ENCODE data around the gene STRBP. TPM values are rescaled to one million over a fixed set of nuclear protein-coding genes. Genes with fewer than 3 reads are reported as not detected.
A peak's percentile ranks its signal among the peaks of the same experiment; 100 is the strongest.

Gene STRBP
- total and polyA plus RNA-seq, 2 of the 8 experiments (the other 6 are each of a cell fraction or from before 2014, with no cell fraction given): 29.7 to 105 TPM

DNA sequence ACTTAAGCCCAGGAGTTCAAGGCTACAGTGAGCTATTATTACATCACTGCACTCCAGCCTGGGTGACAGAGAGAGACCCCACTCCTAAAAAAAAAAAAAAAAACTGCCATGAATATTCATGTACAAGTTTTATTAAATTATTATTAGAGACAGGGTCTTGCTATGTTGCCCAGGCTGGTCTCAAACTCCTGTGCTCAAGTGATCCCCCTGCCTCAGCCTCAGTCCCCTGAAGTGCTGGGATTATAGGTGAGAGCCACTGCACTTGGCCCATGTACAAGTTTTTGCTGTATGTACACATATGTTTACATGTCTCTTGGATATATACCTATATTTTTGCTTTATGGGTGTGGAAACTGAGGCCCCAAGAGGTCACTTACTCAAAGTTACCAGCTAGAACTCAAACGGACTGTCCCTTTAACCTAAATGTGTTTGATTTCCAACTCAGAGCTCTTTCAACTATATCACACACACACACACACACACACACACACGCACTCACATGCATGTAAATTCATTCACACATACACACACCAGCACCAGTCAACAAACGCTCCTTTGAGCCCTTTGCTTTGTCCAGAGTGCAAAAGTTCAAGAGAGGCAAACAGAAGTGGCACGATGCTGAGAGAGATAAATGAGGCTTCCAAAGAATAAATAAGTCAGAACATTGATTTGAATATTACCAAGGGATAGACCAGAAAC lies 42.3 kb upstream of the STRBP start:
- Histone ChIP-seq H3K9ac (replicated peaks in 1 of 4; ENCODE audit: extremely low read depth in 1 of 4, low read depth in 3 of 4, low read length in 3 of 4) (no peak overlapping the region), H3K56ac (replicated peaks; ENCODE audit: insufficient read length, low read depth, low read length) (peak overlapping the region; percentile 44), H4K20me1 (replicated peaks in 1 of 2; ENCODE audit: control insufficient read depth in 1 of 2, insufficient read depth in 2 of 2, low read length in 2 of 2) (no peaks in the 10 kb centered on the region), H4K91ac (replicated peaks; ENCODE audit: insufficient read length, low read length) (no peak overlapping the region), H3K23me2 (ENCODE audit: low read depth, low read length) (no peaks in the 10 kb centered on the region; the same call in 1 of the 2 replicates), H4K5ac (ENCODE audit: insufficient read length, low read depth, low read length) (no peak overlapping the region), H2BK20ac (ENCODE audit: low read length) (no peak overlapping the region), H2AK5ac (ENCODE audit: low read depth, low read length) (no peak overlapping the region), H2BK5ac (ENCODE audit: low read depth, low read length) (no peak overlapping the region), H3K9me3 (ENCODE audit: insufficient read depth in 2 of 2, low read depth in 1 of 2, low read length in 1 of 2) (no peaks in the 10 kb centered on the region), H3K79me1 (ENCODE audit: low read depth, low read length) (no peaks in the 10 kb centered on the region), H2AFZ (ENCODE audit: low read length) (no peak overlapping the region), H3K23ac (ENCODE audit: insufficient read length) (no peak overlapping the region), H3K27me3 (replicated peaks in 1 of 4; ENCODE audit: control insufficient read depth in 3 of 4, extremely low read depth in 1 of 4, insufficient read depth in 3 of 4, low read length in 3 of 4) (no peaks in the 10 kb centered on the region; a peak in 1 of 7 replicates), H3K4ac (replicated peaks; ENCODE audit: insufficient read length, low read depth, low read length) (no peak overlapping the region), H3K4me2 (ENCODE audit: insufficient read depth in 1 of 2, low read depth in 2 of 2, low read length in 2 of 2) (no peak overlapping the region), H2BK120ac (replicated peaks; ENCODE audit: low read depth, low read length) (no peak overlapping the region), H3K14ac (ENCODE audit: insufficient read length) (no peak overlapping the region), H2BK12ac (ENCODE audit: low read depth, low read length) (no peak overlapping the region), H4K8ac (ENCODE audit: extremely low read depth, insufficient read depth, low read length) (no peak overlapping the region), H3K4me1 (replicated peaks in 1 of 4; ENCODE audit: control insufficient read depth in 3 of 4, insufficient read depth in 4 of 4, low read length in 3 of 4) (peaks cover 0 to 5% (median 0%) of the 10 kb centered on the region in 4 experiments; a peak in 1 of 7 replicates), H3K4me3 (ENCODE audit: extremely low read depth in 1 of 4, insufficient read depth in 2 of 4, low read depth in 3 of 4, low read length in 4 of 4) (no peak overlapping the region), H2BK15ac (ENCODE audit: low read length) (no peak overlapping the region), H3K79me2 (ENCODE audit: control insufficient read depth in 1 of 2, insufficient read depth in 2 of 2, low read length in 2 of 2) (no peaks in the 10 kb centered on the region), H3K18ac (ENCODE audit: extremely low read depth, low read length) (no peak overlapping the region), H3K36me3 (ENCODE audit: control insufficient read depth in 2 of 4, insufficient read depth in 4 of 4, low read length in 3 of 4) (no peaks in the 10 kb centered on the region), H3K27ac (ENCODE audit: low read depth, low read length) (no peak overlapping the region)
- WGBS, 2 experiments (ENCODE audit: extremely low coverage in 1 of 2, insufficient coverage in 1 of 2, insufficient read length in 1 of 2, insufficient replicate concordance in 2 of 2, low coverage in 1 of 2, low lambda C conversion rate in 2 of 2, missing lambda C conversion rate in 1 of 2): 90% methylated on average over 4 of the region's 4 CpGs; no CpG with 5 or more reads in 1 of the 2 experiments
- no peak for DNase-seq (ENCODE audit: low read depth in 1 of 2, low spot score in 2 of 2)
- CTCF ChIA-PET (ENCODE audit: partially characterized antibody): interaction anchor here (0.7 kb wide), 1 partner anchor 931 kb away, joined by 5 read pairs; no protein-coding TSS in a partner anchor
- no peak for TF ChIP-seq POLR2AphosphoS5 (IDR thresholded peaks at IDR 0.05; ENCODE audit: low read depth, low read length)
- no peak for TF ChIP-seq KDM1A (IDR thresholded peaks at IDR 0.05; ENCODE audit: borderline replicate concordance, low read length)
- no peak for TF ChIP-seq BACH1 (IDR thresholded peaks at IDR 0.05; ENCODE audit: low read length)
- TF ChIP-seq, protein P1, sequence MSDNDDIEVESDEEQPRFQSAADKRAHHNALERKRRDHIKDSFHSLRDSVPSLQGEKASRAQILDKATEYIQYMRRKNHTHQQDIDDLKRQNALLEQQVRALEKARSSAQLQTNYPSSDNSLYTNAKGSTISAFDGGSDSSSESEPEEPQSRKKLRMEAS (IDR thresholded peaks at IDR 0.05): no peak
- no peak for TF ChIP-seq SUZ12 (IDR thresholded peaks at IDR 0.05; ENCODE audit: low read length)
- TF ChIP-seq TAF7 (optimal IDR thresholded peaks at IDR 0.05; ENCODE audit: borderline replicate concordance, low read depth, low read length): no peak
- no peak for TF ChIP-seq EGR1 (IDR thresholded peaks at IDR 0.05; ENCODE audit: borderline replicate concordance, low read depth, low read length)
- TF ChIP-seq, protein P2, sequence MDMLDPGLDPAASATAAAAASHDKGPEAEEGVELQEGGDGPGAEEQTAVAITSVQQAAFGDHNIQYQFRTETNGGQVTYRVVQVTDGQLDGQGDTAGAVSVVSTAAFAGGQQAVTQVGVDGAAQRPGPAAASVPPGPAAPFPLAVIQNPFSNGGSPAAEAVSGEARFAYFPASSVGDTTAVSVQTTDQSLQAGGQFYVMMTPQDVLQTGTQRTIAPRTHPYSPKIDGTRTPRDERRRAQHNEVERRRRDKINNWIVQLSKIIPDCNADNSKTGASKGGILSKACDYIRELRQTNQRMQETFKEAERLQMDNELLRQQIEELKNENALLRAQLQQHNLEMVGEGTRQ (IDR thresholded peaks at IDR 0.05; ENCODE audit: low read length): no peak
- TF ChIP-seq KDM5A (IDR thresholded peaks at IDR 0.05; ENCODE audit: low read length): no peak
- no peak for TF ChIP-seq JUND (IDR thresholded peaks at IDR 0.05; ENCODE audit: low read length)
- FAIRE-seq: no peak
- POLR2A ChIA-PET (ENCODE audit: partially characterized antibody): interaction anchor here (1.1 to 2.0 kb wide), 3 partner anchors 9 to 19 kb away, joined by 3 to 5 read pairs (median 3); no protein-coding TSS in a partner anchor

All from H1 (cell line).